ENCODE data around the gene ZNF606.
"Not testable (repeated sequence)": the region's sequence is repeated elsewhere in the genome, so short reads cannot be mapped to it uniquely, and the experiment has no call there.

The ZNF606 gene

GRCh38 chr19:58033741-58034476, 31.3 kb upstream of the ZNF606 start, which contains the start of gene ZSCAN1:
Gene ZSCAN1, plus strand, starts transcription at chr19:58034025. Its CDS starts 3,812 bp downstream, at chr19:58037837.
- Mint-ChIP-seq H3K4me3 (peak within 1 kb of the TSS; percentile 68), H3K4me1 (ENCODE audit: low read depth) (peaks cover 4% of the 10 kb centered on the region), H3K27ac (no peak within 1 kb of the TSS), H3K27me3 (peaks cover 32% of the 10 kb centered on the region), H3K9me3 (ENCODE audit: low read depth) (peaks cover 15% of the 10 kb centered on the region), H3K36me3 (peaks cover 24% of the 10 kb centered on the region)

GRCh38 chr19:58024661-58025060, 22.0 kb upstream of the ZNF606 start:
- Mint-ChIP-seq H3K4me1 (ENCODE audit: low read depth) (no peaks in the 10 kb centered on the region), H3K4me3 (no peak overlapping the region), H3K27me3 (peaks cover 3% of the 10 kb centered on the region), H3K27ac (no peak overlapping the region), H3K9me3 (ENCODE audit: low read depth) (peaks cover 8% of the 10 kb centered on the region), H3K36me3 (peaks cover 5% of the 10 kb centered on the region)

- Mint-ChIP-seq H3K9me3 (ENCODE audit: low read depth) (peaks cover 8% of the 10 kb centered on the region), H3K27ac (no peak overlapping the region), H3K27me3 (peaks cover 3% of the 10 kb centered on the region), H3K4me3 (no peak overlapping the region), H3K36me3 (peaks cover 2% of the 10 kb centered on the region), H3K4me1 (ENCODE audit: low read depth) (no peaks in the 10 kb centered on the region)
Observed at GRCh38 chr19:58022283-58022660, 19.7 kb upstream of the ZNF606 start.

- Mint-ChIP-seq H3K4me1 (ENCODE audit: low read depth) (no peaks in the 10 kb centered on the region), H3K27me3 (peaks cover 6% of the 10 kb centered on the region), H3K27ac (no peak overlapping the region), H3K4me3 (no peak overlapping the region), H3K36me3 (peaks cover 2% of the 10 kb centered on the region), H3K9me3 (ENCODE audit: low read depth) (peaks cover 8% of the 10 kb centered on the region)
Observed at GRCh38 chr19:58021541-58022282, 19.1 kb upstream of the ZNF606 start.

- H3K27ac Mint-ChIP-seq: no peak overlapping the region
- no peak overlapping the region for H3K4me3 Mint-ChIP-seq
- peaks cover 6% of the 10 kb centered on the region for H3K27me3 Mint-ChIP-seq
- peaks cover 6% of the 10 kb centered on the region for H3K9me3 Mint-ChIP-seq (ENCODE audit: low read depth)
- no peaks in the 10 kb centered on the region for H3K4me1 Mint-ChIP-seq (ENCODE audit: low read depth)
- H3K36me3 Mint-ChIP-seq: peaks cover 2% of the 10 kb centered on the region
Observed at GRCh38 chr19:58020129-58020528, 17.5 kb upstream of the ZNF606 start.

- H3K4me1 Mint-ChIP-seq (ENCODE audit: low read depth): no peaks in the 10 kb centered on the region
- peaks cover 10% of the 10 kb centered on the region for H3K36me3 Mint-ChIP-seq
- H3K4me3 Mint-ChIP-seq: no peak overlapping the region
- peaks cover 6% of the 10 kb centered on the region for H3K9me3 Mint-ChIP-seq (ENCODE audit: low read depth)
- peaks cover 8% of the 10 kb centered on the region for H3K27me3 Mint-ChIP-seq
- H3K27ac Mint-ChIP-seq: no peak overlapping the region
Observed at GRCh38 chr19:58014141-58014540, 11.5 kb upstream of the ZNF606 start.

- Mint-ChIP-seq H3K27ac (no peak overlapping the region), H3K4me3 (no peak overlapping the region), H3K27me3 (peaks cover 2% of the 10 kb centered on the region), H3K36me3 (peaks cover 28% of the 10 kb centered on the region), H3K9me3 (ENCODE audit: low read depth) (peaks cover 16% of the 10 kb centered on the region), H3K4me1 (ENCODE audit: low read depth) (no peaks in the 10 kb centered on the region)
Observed at GRCh38 chr19:58010507-58010906, 7.9 kb upstream of the ZNF606 start.

- peaks cover 2% of the 10 kb centered on the region for H3K27me3 Mint-ChIP-seq
- H3K27ac Mint-ChIP-seq: no peak overlapping the region
- peak overlapping the region; percentile 65 for H3K4me3 Mint-ChIP-seq
- peaks cover 33% of the 10 kb centered on the region for H3K36me3 Mint-ChIP-seq
- peaks cover 17% of the 10 kb centered on the region for H3K9me3 Mint-ChIP-seq (ENCODE audit: low read depth)
- H3K4me1 Mint-ChIP-seq (ENCODE audit: low read depth): peaks cover under 1% of the 10 kb centered on the region
Observed at GRCh38 chr19:58009666-58010301, 7.2 kb upstream of the ZNF606 start.

GRCh38 chr19:58009301-58009665, 6.7 kb upstream of the ZNF606 start:
- Mint-ChIP-seq H3K27ac (no peak overlapping the region), H3K9me3 (ENCODE audit: low read depth) (peaks cover 22% of the 10 kb centered on the region)

GRCh38 chr19:58008877-58009276, 6.3 kb upstream of the ZNF606 start:
- H3K4me3 Mint-ChIP-seq: peak overlapping the region; percentile 65
- not testable (repeated sequence) for H3K27ac Mint-ChIP-seq

More at GRCh38 chr19:58009301-58009665, 6.7 kb upstream of the ZNF606 start:
- peaks cover 5% of the 10 kb centered on the region for H3K4me1 Mint-ChIP-seq (ENCODE audit: low read depth)
- peaks cover 2% of the 10 kb centered on the region for H3K27me3 Mint-ChIP-seq
- peaks cover 38% of the 10 kb centered on the region for H3K36me3 Mint-ChIP-seq
- peak overlapping the region; percentile 65 for H3K4me3 Mint-ChIP-seq

GRCh38 chr19:58007285-58007684, 4.7 kb upstream of the ZNF606 start:
- H3K9me3 Mint-ChIP-seq (ENCODE audit: low read depth): peaks cover 25% of the 10 kb centered on the region
- no peak overlapping the region for H3K4me3 Mint-ChIP-seq
- H3K36me3 Mint-ChIP-seq: peaks cover 45% of the 10 kb centered on the region
- H3K27ac Mint-ChIP-seq: no peak overlapping the region
- no peaks in the 10 kb centered on the region for H3K27me3 Mint-ChIP-seq
- H3K4me1 Mint-ChIP-seq (ENCODE audit: low read depth): peaks cover 15% of the 10 kb centered on the region

More at GRCh38 chr19:58008877-58009276, 6.3 kb upstream of the ZNF606 start:
- peaks cover 24% of the 10 kb centered on the region for H3K9me3 Mint-ChIP-seq (ENCODE audit: low read depth)
- H3K4me1 Mint-ChIP-seq (ENCODE audit: low read depth); H3K27me3 Mint-ChIP-seq: not testable (repeated sequence)
- peaks cover 42% of the 10 kb centered on the region for H3K36me3 Mint-ChIP-seq

- Mint-ChIP-seq H3K4me1 (ENCODE audit: low read depth) (peaks cover 31% of the 10 kb centered on the region), H3K4me3 (peak overlapping the region; percentile 88), H3K9me3 (ENCODE audit: low read depth) (peaks cover 25% of the 10 kb centered on the region), H3K36me3 (peaks cover 54% of the 10 kb centered on the region), H3K27ac (peak overlapping the region; percentile 68), H3K27me3 (no peaks in the 10 kb centered on the region)
Observed at GRCh38 chr19:58003174-58003828, 681 bp upstream of the ZNF606 start.

GRCh38 chr19:58001895-58002369, 688 bp downstream of the ZNF606 start:
- peaks cover 60% of the 10 kb centered on the region for H3K36me3 Mint-ChIP-seq
- peaks cover 21% of the 10 kb centered on the region for H3K9me3 Mint-ChIP-seq (ENCODE audit: low read depth)

GRCh38 chr19:58000677-58001076, 1.9 kb downstream of the ZNF606 start:
- no peaks in the 10 kb centered on the region for H3K27me3 Mint-ChIP-seq
- H3K9me3 Mint-ChIP-seq (ENCODE audit: low read depth): peaks cover 16% of the 10 kb centered on the region
- H3K36me3 Mint-ChIP-seq: peaks cover 61% of the 10 kb centered on the region
- H3K4me3 Mint-ChIP-seq: peak overlapping the region; percentile 88
- peaks cover 31% of the 10 kb centered on the region for H3K4me1 Mint-ChIP-seq (ENCODE audit: low read depth)
- no peak overlapping the region for H3K27ac Mint-ChIP-seq

More at GRCh38 chr19:58001895-58002369, 688 bp downstream of the ZNF606 start:
- H3K27ac Mint-ChIP-seq: peak overlapping the region; percentile 82
- H3K4me1 Mint-ChIP-seq (ENCODE audit: low read depth): peaks cover 31% of the 10 kb centered on the region
- H3K27me3 Mint-ChIP-seq: no peaks in the 10 kb centered on the region
- H3K4me3 Mint-ChIP-seq: peak overlapping the region; percentile 88

Measured in activated naive CD8-positive, alpha-beta T cell (primary cell).